GM23338 (cell line): ENCODE data around the gene MYCN. TPM values are rescaled to one million over a fixed set of nuclear protein-coding genes. Genes with fewer than 3 reads are reported as not detected.

Experiments used
- ATAC-seq: fragments of 200-7000 bp; cut with Tn5 transposase; 3 replicates; pipeline ENCODE4 v1.9.1; 2020
- DNase-seq: peaks from one replicate; pipeline ENCODE4 v3.0.0-alpha.2; 2015; ENCODE audit warnings: low spot score
- H2AFZ ChIP-seq: fragments of 200-600 bp; sonication (generic); 2 replicates; pipeline ENCODE4 v1.8.0; 2016; ENCODE audit warnings: antibody characterized with exemption, mild to moderate bottlenecking, moderate library complexity
- H3F3A ChIP-seq: fragments of 200-600 bp; sonication (generic); replicated peaks from 2 replicates; pipeline ENCODE4 v1.8.0; 2017; ENCODE audit warnings: antibody characterized with exemption, mixed run types, low read depth
- H3K27ac ChIP-seq: fragments of 200-600 bp; sonication (generic); 2 replicates; pipeline ENCODE4 v1.6.1; 2016; ENCODE audit warnings: low read depth
- H3K27me3 ChIP-seq: fragments of 200-600 bp; sonication (generic); 2 replicates; pipeline ENCODE4 v1.8.0; 2016; ENCODE audit warnings: mild to moderate bottlenecking, mixed run types, moderate library complexity; ENCODE audit not compliant: insufficient read depth
- H3K36me3 ChIP-seq: fragments of 200-600 bp; sonication (generic); 2 replicates; pipeline ENCODE4 v1.8.0; 2016; ENCODE audit warnings: mild to moderate bottlenecking; ENCODE audit not compliant: insufficient read depth
- H3K4me1 ChIP-seq: fragments of 200-600 bp; sonication (generic); 2 replicates; pipeline ENCODE4 v1.8.0; 2016; ENCODE audit warnings: mild to moderate bottlenecking, moderate library complexity; ENCODE audit not compliant: insufficient read depth
- H3K4me2 ChIP-seq: fragments of 200-600 bp; sonication (generic); 2 replicates; pipeline ENCODE4 v1.7.1; 2017; ENCODE audit warnings: mixed run types
- H3K4me3 ChIP-seq: fragments of 200-600 bp; sonication (generic); 2 replicates; pipeline ENCODE4 v1.6.1; 2016; ENCODE audit warnings: mixed run types
- H3K79me2 ChIP-seq: fragments of 200-600 bp; sonication (generic); replicated peaks from 2 replicates; pipeline ENCODE4 v1.8.0; 2017; ENCODE audit warnings: mild to moderate bottlenecking; ENCODE audit not compliant: insufficient read depth
- H3K9me2 ChIP-seq: fragments of 200-600 bp; sonication (generic); 2 replicates; pipeline ENCODE4 v1.8.0; 2017; ENCODE audit not compliant: insufficient read depth
- H4K20me1 ChIP-seq: fragments of 200-600 bp; sonication (generic); replicated peaks from 2 replicates; pipeline ENCODE4 v1.8.0; 2017; ENCODE audit warnings: mild to moderate bottlenecking; ENCODE audit not compliant: insufficient read depth
- H3K27ac Mint-ChIP-seq: 2 replicates; pipeline ENCODE4 v1.8.0; 2020; ENCODE audit warnings: inconsistent platforms, mild to moderate bottlenecking, moderate library complexity, mixed read lengths
- H3K27me3 Mint-ChIP-seq: 3 replicates; pipeline ENCODE4 v1.8.0; 2022; ENCODE audit warnings: low read depth, mild to moderate bottlenecking, moderate library complexity, mixed read lengths, inconsistent platforms; ENCODE audit not compliant: insufficient read depth, poor library complexity
- H3K36me3 Mint-ChIP-seq: 3 replicates; pipeline ENCODE4 v1.8.0; 2021; ENCODE audit warnings: low read depth, mild to moderate bottlenecking, inconsistent platforms, moderate library complexity, mixed read lengths
- H3K4me1 Mint-ChIP-seq: 3 replicates; pipeline ENCODE4 v1.8.0; 2020; ENCODE audit warnings: mild to moderate bottlenecking, inconsistent platforms, mixed read lengths
- H3K4me3 Mint-ChIP-seq: 3 replicates; pipeline ENCODE4 v1.8.0; 2021; ENCODE audit warnings: moderate library complexity, mild to moderate bottlenecking, inconsistent platforms, mixed read lengths
- H3K9me3 Mint-ChIP-seq: 3 replicates; pipeline ENCODE4 v1.8.0; 2020; ENCODE audit warnings: moderate library complexity, mild to moderate bottlenecking, inconsistent platforms, mixed read lengths
- CREB1 ChIP-seq: fragments of 250-450 bp; sonication (Bioruptor Pico); IDR thresholded peaks from 2 replicates; pipeline ENCODE4 v1.5.0; 2020; ENCODE audit warnings: low read depth, mild to moderate bottlenecking, moderate library complexity
- EZH2 ChIP-seq: fragments of 200-600 bp; sonication (generic); IDR thresholded peaks from one replicate; pipeline ENCODE4 v1.8.0; 2017; ENCODE audit warnings: antibody characterized with exemption, mild to moderate bottlenecking, low read depth; ENCODE audit not compliant: unreplicated experiment
- EZH2phosphoT487 ChIP-seq: fragments of 200-600 bp; sonication (generic); IDR thresholded peaks from one replicate; pipeline ENCODE4 v1.8.1; 2018; ENCODE audit warnings: antibody characterized with exemption; ENCODE audit not compliant: unreplicated experiment
- JUNB ChIP-seq: IDR thresholded peaks from one replicate; pipeline ENCODE4 v1.6.1; 2016; ENCODE audit warnings: antibody characterized with exemption; ENCODE audit not compliant: unreplicated experiment
- NANOG ChIP-seq: IDR thresholded peaks from 2 replicates; pipeline ENCODE4 v1.6.1; 2016; ENCODE audit warnings: antibody characterized with exemption, borderline replicate concordance
- POLR2AphosphoS5 ChIP-seq: IDR thresholded peaks from 2 replicates; pipeline ENCODE4 v1.6.1; 2016; ENCODE audit warnings: antibody characterized with exemption, low read depth
- STAT1 ChIP-seq: IDR thresholded peaks from one replicate; pipeline ENCODE4 v1.6.1; 2016; ENCODE audit warnings: antibody characterized with exemption; ENCODE audit not compliant: unreplicated experiment
- ZNF114 ChIP-seq: fragments of 250-450 bp; sonication (Bioruptor Pico); IDR thresholded peaks from 2 replicates; pipeline ENCODE4 v1.5.0; 2020; ENCODE audit warnings: mild to moderate bottlenecking, moderate library complexity
- ZNF331 ChIP-seq: fragments of 250-450 bp; sonication (Bioruptor Pico); IDR thresholded peaks from 2 replicates; pipeline ENCODE4 v1.5.0; 2020; ENCODE audit warnings: low read depth, mild to moderate bottlenecking, moderate library complexity
- polyA plus RNA-seq: library from polyadenylated mRNA; unstranded; fragments of >200 nt; fragmentation: Nextera tagmentation; extraction: Ambion mirVana; gene quantifications from 2 replicates; pipeline ENCODE4 v1.2.1, GENCODE V29; 2016
- total RNA-seq: library from RNA; depleted of rRNA; stranded (reverse); fragments of >200 nt; shearing (Covaris generic); gene quantifications from 2 replicates; pipeline ENCODE4 v1.2.3, GENCODE V29; 2014
- TF ChIP-seq, protein P1 (sequence below), 2 experiments: fragments of 200-600 bp in 1 of 2; sonication (generic) in 1 of 2; conservative IDR thresholded peaks; 2 replicates each; pipeline versions ENCODE4 v1.5.1 to v1.6.1; 2016 to 2017; ENCODE audit warnings: antibody characterized with exemption in 2 of 2, low read depth in 2 of 2, mild to moderate bottlenecking in 2 of 2, moderate library complexity in 1 of 2
- TF ChIP-seq, protein P2 (sequence below): IDR thresholded peaks from 2 replicates; pipeline ENCODE4 v1.6.1; 2016; ENCODE audit warnings: antibody characterized with exemption
- TF ChIP-seq, protein P3 (sequence below): IDR thresholded peaks from one replicate; pipeline ENCODE4 v1.6.1; 2018; ENCODE audit warnings: antibody characterized with exemption; ENCODE audit not compliant: unreplicated experiment

MYCN gene
- total and polyA plus RNA-seq, 2 experiments from 2014 or later = 50.8 to 145 TPM

DNA sequence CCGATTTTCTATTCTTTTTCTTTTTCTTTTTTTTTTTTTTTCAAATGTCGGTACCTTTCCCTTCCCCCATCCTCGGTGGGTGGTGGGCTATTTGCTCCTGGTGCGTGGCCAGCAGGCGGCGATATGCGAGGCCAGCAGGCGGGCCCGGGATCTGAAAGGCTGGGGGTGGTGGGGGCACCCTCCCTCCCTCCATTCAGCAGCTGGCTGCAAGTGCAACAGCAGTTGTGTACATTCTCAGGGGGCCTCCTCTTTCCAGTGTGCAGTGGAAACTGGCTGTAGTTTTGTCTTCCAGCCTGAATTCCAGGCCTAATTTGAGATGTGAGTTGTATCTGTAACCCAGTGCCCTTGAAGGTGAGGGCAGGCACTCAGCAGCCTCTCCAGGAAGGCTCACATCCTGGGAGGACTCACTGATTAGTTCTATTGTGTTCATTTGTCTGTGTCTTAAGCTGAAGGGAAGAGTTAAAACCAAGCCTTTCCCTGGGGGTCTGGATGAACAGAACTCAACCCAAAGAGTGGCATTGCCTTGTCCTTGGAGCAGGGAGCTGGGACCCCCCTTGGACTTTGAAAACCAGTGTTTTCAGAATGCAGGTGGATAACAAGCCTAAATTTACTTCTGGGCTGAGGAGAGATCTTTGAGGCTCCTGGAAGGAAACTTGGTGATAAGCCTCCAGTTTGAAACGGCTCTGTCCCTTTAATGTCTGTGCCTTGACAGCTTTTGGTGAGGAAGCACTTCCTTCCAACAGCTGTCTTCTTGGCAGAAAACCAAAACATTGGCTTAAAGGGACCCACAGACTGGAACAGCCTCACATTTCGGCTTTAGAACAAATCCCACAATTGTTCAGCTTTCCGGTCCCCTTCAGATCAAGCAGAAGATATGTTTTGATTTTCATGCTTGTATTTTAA lies 3.3 kb downstream of the MYCN start:
- peak overlapping the region; percentile 100 for H3K4me2 ChIP-seq
- Mint-ChIP-seq H3K4me1 (peaks cover 45% of the 10 kb centered on the region), H3K27me3 (peaks cover 40% of the 10 kb centered on the region), H3K27ac (peak overlapping the region; percentile 95), H3K9me3 (peaks cover 4% of the 10 kb centered on the region; the same call in 2 of the 3 replicates), H3K36me3 (peaks cover 74% of the 10 kb centered on the region), H3K4me3 (peak overlapping the region; percentile 97)
- H3K4me3 ChIP-seq = peak overlapping the region; percentile 100
- no peak for TF ChIP-seq NANOG
- no peak for TF ChIP-seq ZNF331 (CRISPR knock-in tag)
- TF ChIP-seq, protein P1, sequence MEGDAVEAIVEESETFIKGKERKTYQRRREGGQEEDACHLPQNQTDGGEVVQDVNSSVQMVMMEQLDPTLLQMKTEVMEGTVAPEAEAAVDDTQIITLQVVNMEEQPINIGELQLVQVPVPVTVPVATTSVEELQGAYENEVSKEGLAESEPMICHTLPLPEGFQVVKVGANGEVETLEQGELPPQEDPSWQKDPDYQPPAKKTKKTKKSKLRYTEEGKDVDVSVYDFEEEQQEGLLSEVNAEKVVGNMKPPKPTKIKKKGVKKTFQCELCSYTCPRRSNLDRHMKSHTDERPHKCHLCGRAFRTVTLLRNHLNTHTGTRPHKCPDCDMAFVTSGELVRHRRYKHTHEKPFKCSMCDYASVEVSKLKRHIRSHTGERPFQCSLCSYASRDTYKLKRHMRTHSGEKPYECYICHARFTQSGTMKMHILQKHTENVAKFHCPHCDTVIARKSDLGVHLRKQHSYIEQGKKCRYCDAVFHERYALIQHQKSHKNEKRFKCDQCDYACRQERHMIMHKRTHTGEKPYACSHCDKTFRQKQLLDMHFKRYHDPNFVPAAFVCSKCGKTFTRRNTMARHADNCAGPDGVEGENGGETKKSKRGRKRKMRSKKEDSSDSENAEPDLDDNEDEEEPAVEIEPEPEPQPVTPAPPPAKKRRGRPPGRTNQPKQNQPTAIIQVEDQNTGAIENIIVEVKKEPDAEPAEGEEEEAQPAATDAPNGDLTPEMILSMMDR (conservative IDR thresholded peaks at IDR 0.05; ENCODE audit: low read depth in 2 of 2) = peak; percentile 77 to 78
- TF ChIP-seq POLR2AphosphoS5 = peak; percentile 27; the same call in 1 of the 2 replicates
- H3K27ac ChIP-seq = peak overlapping the region; percentile 84; the same call in 1 of the 2 replicates
- no peaks in the 10 kb centered on the region for H3K27me3 ChIP-seq
- DNase-seq (peak; percentile 73), ATAC-seq (peak; percentile 1; the same call in 1 of the 3 replicates)
- H3F3A ChIP-seq = peaks cover 39% of the 10 kb centered on the region
- H4K20me1 ChIP-seq = peaks cover 32% of the 10 kb centered on the region
- peaks cover 80% of the 10 kb centered on the region for H3K79me2 ChIP-seq
- peaks cover 40% of the 10 kb centered on the region for H3K4me1 ChIP-seq
- peaks cover 39% of the 10 kb centered on the region for H3K36me3 ChIP-seq
- no peaks in the 10 kb centered on the region for H3K9me2 ChIP-seq
- H2AFZ ChIP-seq = no peak overlapping the region

DNA sequence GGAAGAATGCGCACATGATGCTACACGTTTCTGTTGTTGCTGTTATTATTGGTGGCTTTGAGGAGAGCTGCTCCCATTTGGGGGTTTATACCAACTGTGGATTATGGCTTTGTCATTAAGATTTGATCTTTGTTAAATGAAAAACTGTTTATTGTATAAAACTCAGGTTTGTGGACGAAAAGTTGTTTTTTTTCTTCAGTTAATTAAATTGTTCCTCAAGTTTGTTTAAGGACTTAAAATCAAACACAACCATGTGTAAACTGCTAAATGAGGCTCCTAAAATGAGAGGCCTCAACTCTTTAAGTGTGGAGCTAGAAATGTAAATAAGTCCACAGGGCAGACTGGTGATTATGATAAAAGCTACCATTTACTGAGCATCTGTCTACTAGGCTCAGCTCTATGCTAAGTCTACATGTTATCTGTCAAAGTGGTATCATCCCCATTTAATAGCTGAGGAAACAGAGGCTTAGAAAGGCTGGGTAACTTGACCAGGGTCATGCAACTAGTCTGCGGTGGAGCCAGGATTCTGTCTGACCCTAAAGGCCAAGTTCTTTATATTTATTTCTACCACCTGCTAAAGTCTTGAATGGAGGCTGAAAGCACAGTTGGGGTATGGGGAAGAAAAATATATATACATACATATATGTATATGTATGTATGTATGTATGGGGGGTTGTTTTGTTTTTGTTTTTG lies 4.1 kb downstream of the MYCN start:
- H3K36me3 Mint-ChIP-seq = peaks cover 78% of the 10 kb centered on the region
- H3K4me1 Mint-ChIP-seq = peaks cover 45% of the 10 kb centered on the region
- Histone ChIP-seq H3F3A (peaks cover 36% of the 10 kb centered on the region), H3K36me3 (peaks cover 39% of the 10 kb centered on the region), H4K20me1 (peaks cover 32% of the 10 kb centered on the region), H3K79me2 (peaks cover 80% of the 10 kb centered on the region), H2AFZ (no peak overlapping the region), H3K4me2 (peak overlapping the region; percentile 100), H3K27ac (no peak overlapping the region), H3K4me3 (peak overlapping the region; percentile 100), H3K9me2 (no peaks in the 10 kb centered on the region), H3K27me3 (no peaks in the 10 kb centered on the region), H3K4me1 (peaks cover 34% of the 10 kb centered on the region)
- DNase-seq (no peak), ATAC-seq (no peak)
- H3K4me3 Mint-ChIP-seq = peak overlapping the region; percentile 97
- H3K27me3 Mint-ChIP-seq = peaks cover 36% of the 10 kb centered on the region
- no peak overlapping the region for H3K27ac Mint-ChIP-seq
- peaks cover 4% of the 10 kb centered on the region; the same call in 2 of the 3 replicates for H3K9me3 Mint-ChIP-seq
- TF ChIP-seq ZNF331 (CRISPR knock-in tag) (no peak), EZH2 (no peak), POLR2AphosphoS5 (no peak), CREB1 (CRISPR knock-in tag) (no peak), ZNF114 (CRISPR knock-in tag) (no peak), EZH2phosphoT487 (no peak), JUNB (no peak), STAT1 (no peak), NANOG (no peak)
- TF ChIP-seq, protein P2, sequence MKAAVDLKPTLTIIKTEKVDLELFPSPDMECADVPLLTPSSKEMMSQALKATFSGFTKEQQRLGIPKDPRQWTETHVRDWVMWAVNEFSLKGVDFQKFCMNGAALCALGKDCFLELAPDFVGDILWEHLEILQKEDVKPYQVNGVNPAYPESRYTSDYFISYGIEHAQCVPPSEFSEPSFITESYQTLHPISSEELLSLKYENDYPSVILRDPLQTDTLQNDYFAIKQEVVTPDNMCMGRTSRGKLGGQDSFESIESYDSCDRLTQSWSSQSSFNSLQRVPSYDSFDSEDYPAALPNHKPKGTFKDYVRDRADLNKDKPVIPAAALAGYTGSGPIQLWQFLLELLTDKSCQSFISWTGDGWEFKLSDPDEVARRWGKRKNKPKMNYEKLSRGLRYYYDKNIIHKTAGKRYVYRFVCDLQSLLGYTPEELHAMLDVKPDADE = no peak
- TF ChIP-seq, protein P3, sequence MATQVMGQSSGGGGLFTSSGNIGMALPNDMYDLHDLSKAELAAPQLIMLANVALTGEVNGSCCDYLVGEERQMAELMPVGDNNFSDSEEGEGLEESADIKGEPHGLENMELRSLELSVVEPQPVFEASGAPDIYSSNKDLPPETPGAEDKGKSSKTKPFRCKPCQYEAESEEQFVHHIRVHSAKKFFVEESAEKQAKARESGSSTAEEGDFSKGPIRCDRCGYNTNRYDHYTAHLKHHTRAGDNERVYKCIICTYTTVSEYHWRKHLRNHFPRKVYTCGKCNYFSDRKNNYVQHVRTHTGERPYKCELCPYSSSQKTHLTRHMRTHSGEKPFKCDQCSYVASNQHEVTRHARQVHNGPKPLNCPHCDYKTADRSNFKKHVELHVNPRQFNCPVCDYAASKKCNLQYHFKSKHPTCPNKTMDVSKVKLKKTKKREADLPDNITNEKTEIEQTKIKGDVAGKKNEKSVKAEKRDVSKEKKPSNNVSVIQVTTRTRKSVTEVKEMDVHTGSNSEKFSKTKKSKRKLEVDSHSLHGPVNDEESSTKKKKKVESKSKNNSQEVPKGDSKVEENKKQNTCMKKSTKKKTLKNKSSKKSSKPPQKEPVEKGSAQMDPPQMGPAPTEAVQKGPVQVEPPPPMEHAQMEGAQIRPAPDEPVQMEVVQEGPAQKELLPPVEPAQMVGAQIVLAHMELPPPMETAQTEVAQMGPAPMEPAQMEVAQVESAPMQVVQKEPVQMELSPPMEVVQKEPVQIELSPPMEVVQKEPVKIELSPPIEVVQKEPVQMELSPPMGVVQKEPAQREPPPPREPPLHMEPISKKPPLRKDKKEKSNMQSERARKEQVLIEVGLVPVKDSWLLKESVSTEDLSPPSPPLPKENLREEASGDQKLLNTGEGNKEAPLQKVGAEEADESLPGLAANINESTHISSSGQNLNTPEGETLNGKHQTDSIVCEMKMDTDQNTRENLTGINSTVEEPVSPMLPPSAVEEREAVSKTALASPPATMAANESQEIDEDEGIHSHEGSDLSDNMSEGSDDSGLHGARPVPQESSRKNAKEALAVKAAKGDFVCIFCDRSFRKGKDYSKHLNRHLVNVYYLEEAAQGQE = no peak
- TF ChIP-seq, protein P1 (conservative IDR thresholded peaks at IDR 0.05; ENCODE audit: low read depth in 2 of 2) = no peak
